ENCODE data around the gene PARP15. TPM values are rescaled to one million over a fixed set of nuclear protein-coding genes. Genes with fewer than 3 reads are reported as not detected.
"Not testable (repeated sequence)": the region's sequence is repeated elsewhere in the genome, so short reads cannot be mapped to it uniquely, and the experiment has no call there.

PARP15 gene
- total and polyA plus RNA-seq, 2 donors (not counting 3 experiments of a cell fraction or from before 2014, with no cell fraction given), result 0.81 to 1.4 TPM

- H2AFZ ChIP-seq (ENCODE audit: low read depth, low read length); H3K9ac ChIP-seq (replicated peaks; ENCODE audit: extremely low read depth, insufficient read depth, low read length); H3K9me3 ChIP-seq (replicated peaks; ENCODE audit: control insufficient read depth, insufficient read depth, low read length); POLR2A ChIA-PET; DNase-seq (ENCODE audit: low read depth, low spot score); H3K4me3 ChIP-seq (replicated peaks in 1 of 3; ENCODE audit: insufficient read depth in 1 of 3, low read depth in 1 of 3, low read length in 3 of 3); dilution Hi-C loops (cut with MboI; ENCODE audit: extremely low pct_ligation_motif_present, low sequenced_read_pairs); H3K9me1 ChIP-seq (replicated peaks; ENCODE audit: control insufficient read depth, extremely low read depth, insufficient read depth, low read length); H3K36me3 ChIP-seq (ENCODE audit: control insufficient read depth in 2 of 2, extremely low read depth in 1 of 2, insufficient read depth in 2 of 2, low read length in 2 of 2); H3K4me2 ChIP-seq (ENCODE audit: insufficient read depth, low read length); H4K20me1 ChIP-seq (replicated peaks; ENCODE audit: control insufficient read depth, extremely low read depth, insufficient read depth, low read length); H3K4me1 ChIP-seq (ENCODE audit: control insufficient read depth, extremely low read depth, insufficient read depth, low read length); H3K27me3 ChIP-seq (ENCODE audit: control insufficient read depth in 2 of 2, insufficient read depth in 2 of 2, low read length in 2 of 2); BruUV-seq (replicated peaks); intact Hi-C loops (cut with micrococcal nuclease); FAIRE-seq; H3K79me2 ChIP-seq (ENCODE audit: control insufficient read depth, insufficient read depth, low read length); H3K27ac ChIP-seq (ENCODE audit: insufficient read depth, low read depth, low read length): not testable (repeated sequence)
- CTCF ChIA-PET, result interaction anchor here (0.6 kb wide), 1 partner anchor 80 kb away, joined by 4 read pairs; no protein-coding TSS in a partner anchor
Observed at GRCh38 chr3:122651962-122652361, 74.5 kb downstream of the PARP15 start.

- H3K4me1 ChIP-seq (ENCODE audit: control insufficient read depth, extremely low read depth, insufficient read depth, low read length); H2AFZ ChIP-seq (ENCODE audit: low read depth, low read length); CTCF ChIA-PET; intact Hi-C loops (cut with micrococcal nuclease); DNase-seq (ENCODE audit: low read depth, low spot score); H3K27ac ChIP-seq (ENCODE audit: insufficient read depth, low read depth, low read length); H3K79me2 ChIP-seq (ENCODE audit: control insufficient read depth, insufficient read depth, low read length); H3K9ac ChIP-seq (replicated peaks; ENCODE audit: extremely low read depth, insufficient read depth, low read length); H3K36me3 ChIP-seq (ENCODE audit: control insufficient read depth in 2 of 2, extremely low read depth in 1 of 2, insufficient read depth in 2 of 2, low read length in 2 of 2); POLR2A ChIA-PET; H3K9me3 ChIP-seq (replicated peaks; ENCODE audit: control insufficient read depth, insufficient read depth, low read length); H3K4me2 ChIP-seq (ENCODE audit: insufficient read depth, low read length); dilution Hi-C loops (cut with MboI; ENCODE audit: extremely low pct_ligation_motif_present, low sequenced_read_pairs); BruUV-seq (replicated peaks); H3K4me3 ChIP-seq (replicated peaks in 1 of 3; ENCODE audit: insufficient read depth in 1 of 3, low read depth in 1 of 3, low read length in 3 of 3); FAIRE-seq; H3K9me1 ChIP-seq (replicated peaks; ENCODE audit: control insufficient read depth, extremely low read depth, insufficient read depth, low read length); H3K27me3 ChIP-seq (ENCODE audit: control insufficient read depth in 2 of 2, insufficient read depth in 2 of 2, low read length in 2 of 2); H4K20me1 ChIP-seq (replicated peaks; ENCODE audit: control insufficient read depth, extremely low read depth, insufficient read depth, low read length): not testable (repeated sequence)
Observed at GRCh38 chr3:122658336-122658735, 80.9 kb downstream of the PARP15 start.

Data from endothelial cell of umbilical vein (primary cell).